ENCODE measurements around the gene SNED1. TPM values are rescaled to one million over a fixed set of nuclear protein-coding genes. Genes with fewer than 3 reads are reported as not detected.

The SNED1 gene
- total RNA-seq, 1 donor from 2014 or later, result 6.1 TPM

DNA sequence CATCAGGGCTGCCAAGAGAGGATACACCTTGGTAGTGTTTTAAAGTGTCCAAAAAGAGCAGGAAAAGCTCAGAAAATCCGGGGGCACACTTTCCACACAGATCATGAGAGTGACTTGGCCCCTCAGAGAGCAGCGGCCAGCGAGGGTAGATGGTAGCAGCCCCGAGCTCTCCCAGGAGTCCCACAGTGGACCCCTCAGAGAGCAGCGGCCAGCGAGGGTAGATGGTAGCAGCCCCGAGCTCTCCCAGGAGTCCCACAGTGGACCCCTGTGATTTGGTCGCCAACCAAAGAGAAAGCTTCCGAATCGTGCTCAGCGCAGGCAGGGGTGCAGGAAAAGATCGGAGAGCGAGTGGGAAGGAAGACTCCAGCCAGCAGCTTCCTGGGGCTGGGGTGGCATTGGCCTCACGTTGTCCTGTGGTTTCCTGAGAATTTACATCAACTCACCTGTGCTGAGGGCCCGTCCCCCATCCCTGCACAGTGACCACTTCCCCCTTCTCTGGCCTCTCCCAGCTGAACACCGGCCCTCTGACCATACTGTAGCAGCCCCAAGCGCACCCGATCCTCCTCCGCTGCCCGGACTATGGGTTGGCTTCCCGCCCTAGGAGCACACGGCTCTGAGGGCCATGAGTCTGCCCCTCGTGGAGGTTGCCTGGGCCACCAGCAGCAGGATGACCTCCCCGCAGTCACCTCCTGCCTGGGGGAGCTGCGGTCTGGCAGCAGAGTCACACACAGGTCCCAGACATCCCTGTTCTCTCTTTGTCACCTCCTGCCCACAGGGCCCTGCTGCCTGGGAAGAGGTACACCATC is 69.9 kb downstream of the SNED1 start:
- no peak for DNase-seq
- TF ChIP-seq, protein P1, sequence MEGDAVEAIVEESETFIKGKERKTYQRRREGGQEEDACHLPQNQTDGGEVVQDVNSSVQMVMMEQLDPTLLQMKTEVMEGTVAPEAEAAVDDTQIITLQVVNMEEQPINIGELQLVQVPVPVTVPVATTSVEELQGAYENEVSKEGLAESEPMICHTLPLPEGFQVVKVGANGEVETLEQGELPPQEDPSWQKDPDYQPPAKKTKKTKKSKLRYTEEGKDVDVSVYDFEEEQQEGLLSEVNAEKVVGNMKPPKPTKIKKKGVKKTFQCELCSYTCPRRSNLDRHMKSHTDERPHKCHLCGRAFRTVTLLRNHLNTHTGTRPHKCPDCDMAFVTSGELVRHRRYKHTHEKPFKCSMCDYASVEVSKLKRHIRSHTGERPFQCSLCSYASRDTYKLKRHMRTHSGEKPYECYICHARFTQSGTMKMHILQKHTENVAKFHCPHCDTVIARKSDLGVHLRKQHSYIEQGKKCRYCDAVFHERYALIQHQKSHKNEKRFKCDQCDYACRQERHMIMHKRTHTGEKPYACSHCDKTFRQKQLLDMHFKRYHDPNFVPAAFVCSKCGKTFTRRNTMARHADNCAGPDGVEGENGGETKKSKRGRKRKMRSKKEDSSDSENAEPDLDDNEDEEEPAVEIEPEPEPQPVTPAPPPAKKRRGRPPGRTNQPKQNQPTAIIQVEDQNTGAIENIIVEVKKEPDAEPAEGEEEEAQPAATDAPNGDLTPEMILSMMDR (IDR thresholded peaks at IDR 0.05; ENCODE audit: borderline replicate concordance), result no peak
- H3K36me3 ChIP-seq, result peaks cover 56% of the 10 kb centered on the region
- H3K27me3 ChIP-seq (ENCODE audit: low read depth), result peaks cover 5% of the 10 kb centered on the region
- no peaks in the 10 kb centered on the region for H3K9me3 ChIP-seq (replicated peaks)
- no peak overlapping the region for H3K4me3 ChIP-seq
- intact Hi-C loops (cut with micrococcal nuclease), result no loop called here
- no peak overlapping the region for H3K27ac ChIP-seq (replicated peaks)
- H3K4me1 ChIP-seq, result peaks cover 6% of the 10 kb centered on the region

DNA sequence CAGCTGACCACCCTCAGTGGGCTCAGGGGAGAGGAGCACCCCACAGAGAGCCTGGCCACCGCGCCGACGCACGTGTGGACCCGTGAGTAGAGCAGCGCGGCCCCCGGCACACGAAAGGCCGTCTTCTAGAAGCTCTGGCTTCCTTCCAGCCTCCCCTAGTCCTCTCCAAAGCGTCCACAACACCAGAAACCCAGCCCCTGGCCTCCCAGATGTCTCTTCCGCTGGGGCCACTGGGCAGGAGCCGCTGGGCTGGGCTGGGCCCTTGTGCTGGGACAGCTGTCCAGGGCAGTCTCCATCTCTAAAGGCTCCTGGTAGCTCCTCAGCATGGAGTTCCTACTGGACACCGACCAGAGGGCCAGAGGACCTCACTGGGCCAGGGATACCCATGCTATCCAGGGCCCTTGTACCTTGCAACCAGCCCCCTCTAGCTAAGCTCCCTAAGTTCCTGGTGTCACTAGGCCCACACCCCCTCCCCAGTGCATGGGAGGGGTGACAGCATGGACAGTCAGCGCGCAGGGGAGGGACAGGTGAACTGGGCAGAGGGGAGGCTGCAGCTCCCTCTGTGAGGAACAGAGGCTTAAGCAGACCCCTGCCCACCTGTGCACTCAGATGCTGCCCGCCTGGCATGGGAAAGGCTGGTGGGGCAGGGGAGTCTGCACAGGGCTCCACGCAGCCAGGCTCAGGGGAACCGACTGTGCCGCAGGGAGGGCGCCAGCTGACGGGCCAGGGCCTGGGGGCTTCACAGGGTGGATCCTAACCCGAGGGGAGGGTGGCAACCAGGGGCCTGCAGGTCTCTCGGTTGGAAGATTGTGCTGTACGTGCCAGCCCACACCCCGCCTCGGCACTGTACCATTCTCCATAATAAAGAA is 70.8 kb downstream of the SNED1 start:
- H3K27ac ChIP-seq (replicated peaks), result no peak overlapping the region
- no peaks in the 10 kb centered on the region for H3K9me3 ChIP-seq (replicated peaks)
- H3K4me3 ChIP-seq, result no peak overlapping the region
- intact Hi-C loops (cut with micrococcal nuclease), result no loop called here
- TF ChIP-seq, protein P1 (IDR thresholded peaks at IDR 0.05; ENCODE audit: borderline replicate concordance), result no peak
- H3K27me3 ChIP-seq (ENCODE audit: low read depth), result no peaks in the 10 kb centered on the region
- H3K4me1 ChIP-seq, result no peaks in the 10 kb centered on the region
- no peak for DNase-seq
- H3K36me3 ChIP-seq, result peaks cover 65% of the 10 kb centered on the region

DNA sequence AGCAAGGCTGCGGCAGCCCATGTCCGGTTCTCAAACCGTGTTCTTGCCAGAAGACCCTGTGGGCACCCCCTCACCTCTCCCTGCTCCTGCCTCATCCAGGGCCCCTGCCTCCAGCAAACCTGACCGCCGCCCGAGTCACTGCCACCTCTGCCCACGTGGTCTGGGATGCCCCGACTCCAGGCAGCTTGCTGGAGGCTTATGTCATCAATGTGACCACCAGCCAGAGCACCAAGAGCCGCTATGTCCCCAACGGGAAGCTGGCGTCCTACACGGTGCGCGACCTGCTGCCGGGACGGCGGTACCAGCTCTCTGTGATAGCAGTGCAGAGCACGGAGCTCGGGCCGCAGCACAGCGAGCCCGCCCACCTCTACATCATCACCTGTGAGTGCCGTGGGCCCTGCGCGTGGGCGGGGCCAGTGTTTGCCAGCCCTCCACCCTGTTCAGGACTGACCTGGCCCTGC is 71.4 kb downstream of the SNED1 start:
- Histone ChIP-seq H3K27me3 (ENCODE audit: low read depth) (no peaks in the 10 kb centered on the region), H3K36me3 (peaks cover 71% of the 10 kb centered on the region), H3K27ac (replicated peaks) (no peak overlapping the region), H3K4me3 (no peak overlapping the region), H3K4me1 (no peaks in the 10 kb centered on the region), H3K9me3 (replicated peaks) (no peaks in the 10 kb centered on the region)
- no peak for DNase-seq
- intact Hi-C loops (cut with micrococcal nuclease), result no loop called here
- TF ChIP-seq, protein P1 (IDR thresholded peaks at IDR 0.05; ENCODE audit: borderline replicate concordance), result no peak

- H3K36me3 ChIP-seq, result peaks cover 76% of the 10 kb centered on the region
These were observed 71.9 kb downstream of the SNED1 start for GRCh38 chr2:241070361-241070760.

More at GRCh38 chr2:241070361-241070760, 71.9 kb downstream of the SNED1 start:
- Histone ChIP-seq H3K27me3 (ENCODE audit: low read depth) (no peaks in the 10 kb centered on the region), H3K4me3 (no peak overlapping the region), H3K27ac (replicated peaks) (no peak overlapping the region), H3K4me1 (no peaks in the 10 kb centered on the region), H3K9me3 (replicated peaks) (no peaks in the 10 kb centered on the region)
- intact Hi-C loops (cut with micrococcal nuclease), result no loop called here
- TF ChIP-seq, protein P1 (IDR thresholded peaks at IDR 0.05; ENCODE audit: borderline replicate concordance), result no peak
- no peak for DNase-seq

Data from left ventricle myocardium inferior (tissue), 1 donor.